ENCODE data around the gene PEAK1.
"Not testable (repeated sequence)": the region's sequence is repeated elsewhere in the genome, so short reads cannot be mapped to it uniquely, and the experiment has no call there.

PEAK1 gene

GRCh38 chr15:77425104-77425503 lies 5.2 kb upstream of the PEAK1 start:
- no peak for DNase-seq

DNA sequence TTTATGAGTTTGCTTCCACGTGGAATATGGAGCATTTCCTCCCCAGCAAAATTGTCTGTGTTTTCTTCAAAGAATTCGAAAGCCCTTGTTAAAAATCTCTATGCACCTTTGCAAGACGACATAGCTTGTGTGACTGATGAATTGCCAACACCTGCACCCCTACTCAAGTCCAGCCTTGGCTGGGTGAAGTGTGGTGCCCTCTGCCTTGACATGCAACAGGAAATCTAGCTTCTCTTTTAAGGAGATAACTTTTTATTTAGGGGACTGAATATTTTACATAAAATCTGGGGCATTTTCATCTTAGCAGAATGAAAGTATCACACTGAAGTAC lies 1.4 kb upstream of the PEAK1 start:
- no peak for DNase-seq

- DNase-seq, result no peak
Observed at GRCh38 chr15:77420610-77421369, 886 bp upstream of the PEAK1 start, which contains the start of gene HMG20A. Gene HMG20A (plus strand): TSS chr15:77420888. CDS start chr15:77458408, 37,520 bp downstream.

DNA sequence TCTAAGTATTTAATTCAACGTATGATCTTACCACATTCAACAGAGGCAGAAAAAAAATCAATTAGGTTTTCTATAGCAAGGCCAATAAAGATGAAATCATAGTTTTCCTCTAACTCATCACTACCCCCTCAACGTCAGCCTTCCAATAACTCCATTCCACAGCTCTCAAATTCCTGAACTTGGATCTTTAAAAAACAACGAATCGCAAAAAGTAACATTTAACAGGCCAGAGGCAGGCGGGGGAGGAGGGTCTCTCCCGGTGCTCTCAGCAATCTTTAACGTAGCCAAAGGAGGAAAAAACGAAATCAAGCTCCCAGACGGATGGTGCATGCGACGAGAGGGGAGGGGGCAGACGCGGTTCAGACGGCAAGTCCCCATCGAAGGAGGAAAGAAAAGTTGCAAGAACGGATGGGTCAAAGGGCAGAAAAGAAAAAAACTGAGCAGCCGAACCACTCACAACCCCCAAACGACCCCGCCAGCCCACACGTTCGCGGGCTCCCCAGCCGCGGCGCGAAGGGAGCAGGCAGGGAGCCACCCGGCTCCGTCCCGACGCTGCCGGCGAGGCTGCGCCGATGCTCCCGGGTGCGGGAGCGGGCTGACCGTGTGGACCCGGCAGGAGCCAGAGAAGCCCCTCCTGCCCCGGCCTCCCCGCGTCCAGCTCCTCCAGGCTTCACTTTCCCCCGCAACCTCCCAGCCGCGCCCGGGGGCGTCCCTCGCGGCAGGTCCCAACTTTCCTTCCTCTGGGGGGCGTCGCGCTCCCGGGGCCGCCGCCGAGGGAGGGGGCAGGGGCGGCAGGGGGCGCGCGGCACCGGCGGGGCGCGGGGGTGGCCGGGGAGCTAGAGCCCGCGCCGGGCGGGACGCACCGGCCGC lies 703 bp downstream of the PEAK1 start:
- DNase-seq, result no peak

- no peak for DNase-seq
Observed at GRCh38 chr15:77418391-77418965, 1.4 kb downstream of the PEAK1 start.

GRCh38 chr15:77417602-77418001 lies 2.3 kb downstream of the PEAK1 start:
- no peak for DNase-seq

- no peak for DNase-seq
Observed at GRCh38 chr15:77416954-77417353, 3.0 kb downstream of the PEAK1 start.

DNA sequence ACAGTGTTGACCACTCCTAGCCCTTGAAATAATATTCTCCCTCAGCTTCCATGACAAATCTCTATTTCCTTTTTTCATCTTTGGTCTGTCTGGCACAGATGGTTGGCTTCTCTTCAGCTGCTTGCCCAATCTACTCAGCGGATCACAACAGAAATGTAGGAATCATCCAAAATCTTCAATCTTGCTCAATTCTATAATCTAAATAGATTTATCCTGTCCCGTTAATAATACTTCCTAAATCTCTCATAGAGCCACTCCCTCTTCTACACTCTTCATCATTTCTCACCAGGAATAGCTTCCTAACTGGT lies 3.8 kb downstream of the PEAK1 start:
- DNase-seq, result no peak

DNA sequence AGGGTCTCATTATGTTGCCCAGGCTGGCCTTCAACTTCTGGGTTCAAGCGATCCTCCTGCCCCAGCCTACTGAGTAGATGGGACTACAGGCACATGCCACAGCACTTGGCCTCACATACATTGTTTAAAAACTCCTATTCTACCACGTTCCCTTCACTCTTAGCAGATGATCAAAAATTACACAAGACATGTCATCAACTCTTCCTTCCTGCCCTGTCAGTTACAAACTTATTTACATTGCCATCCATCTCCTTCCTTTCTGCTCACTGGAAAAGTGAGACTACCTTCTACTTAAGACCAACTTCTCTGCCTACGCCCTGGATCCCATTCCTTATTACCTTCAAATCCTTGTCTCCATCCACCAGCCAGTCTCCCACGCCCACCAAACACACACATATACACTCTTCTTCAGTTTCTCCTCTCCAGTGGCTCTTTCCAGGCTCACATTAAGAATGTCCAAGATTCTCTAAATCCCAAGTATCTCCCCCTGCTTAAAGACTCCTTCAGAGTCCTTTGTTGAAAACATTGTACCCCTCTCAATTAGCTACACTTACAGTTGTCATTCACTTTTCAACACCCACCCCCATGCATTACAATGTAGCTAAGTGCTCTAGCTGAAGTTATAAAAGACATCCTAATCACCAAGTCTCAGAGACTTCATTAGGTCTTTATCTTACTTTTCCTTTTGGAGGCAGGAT lies 4.3 kb downstream of the PEAK1 start:
- no peak for DNase-seq

DNA sequence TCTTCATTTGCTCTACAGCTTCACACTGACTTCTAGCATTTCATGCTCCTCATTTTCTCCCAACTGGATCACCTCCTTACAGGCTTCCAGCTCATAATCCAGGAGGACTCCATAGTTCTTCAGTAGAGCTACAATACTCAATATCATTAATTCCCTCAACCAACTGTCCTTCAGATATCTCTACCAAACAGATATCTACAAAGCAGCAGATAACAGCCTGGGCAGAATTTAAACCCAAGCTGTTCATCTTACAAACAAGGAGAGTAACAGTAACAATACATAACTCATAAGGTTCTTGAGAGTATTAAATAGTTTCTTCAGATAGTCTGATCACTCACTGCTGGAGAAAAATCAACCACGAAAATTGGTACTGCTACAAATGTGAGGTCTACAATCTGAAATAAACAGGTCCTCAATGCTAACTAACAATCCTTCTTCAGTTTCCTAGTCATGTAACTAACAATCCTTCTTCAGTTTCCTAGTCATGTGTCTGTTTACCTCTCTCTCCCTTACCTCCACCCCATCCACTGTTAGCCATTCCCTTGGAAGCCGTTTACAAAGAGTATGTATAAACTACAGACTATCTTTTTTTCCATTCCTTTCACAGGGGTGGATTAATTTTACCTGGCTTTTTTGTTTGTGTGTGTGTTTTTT lies 5.0 kb downstream of the PEAK1 start:
- DNase-seq, result no peak

GRCh38 chr15:77413699-77414349 lies 6.1 kb downstream of the PEAK1 start:
- no peak for DNase-seq

DNA sequence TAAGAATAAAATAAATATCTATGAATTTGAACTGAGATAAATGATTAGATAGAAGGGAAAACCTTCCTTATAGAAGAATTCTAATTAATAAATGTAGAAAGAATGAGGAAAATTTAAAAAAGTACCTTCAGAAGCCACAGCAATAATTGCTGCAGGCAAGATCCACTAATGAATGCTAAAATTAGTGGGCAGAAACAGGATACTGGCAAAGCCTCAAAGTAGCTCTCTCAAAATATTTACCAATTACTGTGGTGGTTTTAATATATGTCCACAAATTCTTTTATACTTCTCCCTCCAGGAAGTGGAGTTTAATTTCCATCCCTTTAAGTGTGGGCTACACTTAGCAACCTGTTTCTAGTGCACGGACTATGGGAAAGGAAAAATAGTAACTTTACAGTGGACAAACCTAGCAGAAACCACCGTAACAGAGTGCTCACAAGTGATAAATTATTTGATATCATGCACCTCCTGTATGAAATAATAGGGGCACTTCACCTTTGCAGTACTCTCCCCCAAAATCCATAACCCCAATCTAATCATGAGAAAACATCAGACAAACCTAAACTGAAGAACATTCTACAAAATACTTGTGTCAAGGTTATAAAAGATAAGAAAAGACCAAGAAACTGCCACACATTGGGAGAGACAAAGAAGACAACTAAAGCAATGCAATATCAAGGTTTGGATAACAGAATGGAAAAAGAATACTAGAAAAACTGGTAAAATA lies 6.8 kb downstream of the PEAK1 start:
- DNase-seq, result no peak

- DNase-seq, result no peak
Observed at GRCh38 chr15:77411619-77411976, 8.3 kb downstream of the PEAK1 start.

DNA sequence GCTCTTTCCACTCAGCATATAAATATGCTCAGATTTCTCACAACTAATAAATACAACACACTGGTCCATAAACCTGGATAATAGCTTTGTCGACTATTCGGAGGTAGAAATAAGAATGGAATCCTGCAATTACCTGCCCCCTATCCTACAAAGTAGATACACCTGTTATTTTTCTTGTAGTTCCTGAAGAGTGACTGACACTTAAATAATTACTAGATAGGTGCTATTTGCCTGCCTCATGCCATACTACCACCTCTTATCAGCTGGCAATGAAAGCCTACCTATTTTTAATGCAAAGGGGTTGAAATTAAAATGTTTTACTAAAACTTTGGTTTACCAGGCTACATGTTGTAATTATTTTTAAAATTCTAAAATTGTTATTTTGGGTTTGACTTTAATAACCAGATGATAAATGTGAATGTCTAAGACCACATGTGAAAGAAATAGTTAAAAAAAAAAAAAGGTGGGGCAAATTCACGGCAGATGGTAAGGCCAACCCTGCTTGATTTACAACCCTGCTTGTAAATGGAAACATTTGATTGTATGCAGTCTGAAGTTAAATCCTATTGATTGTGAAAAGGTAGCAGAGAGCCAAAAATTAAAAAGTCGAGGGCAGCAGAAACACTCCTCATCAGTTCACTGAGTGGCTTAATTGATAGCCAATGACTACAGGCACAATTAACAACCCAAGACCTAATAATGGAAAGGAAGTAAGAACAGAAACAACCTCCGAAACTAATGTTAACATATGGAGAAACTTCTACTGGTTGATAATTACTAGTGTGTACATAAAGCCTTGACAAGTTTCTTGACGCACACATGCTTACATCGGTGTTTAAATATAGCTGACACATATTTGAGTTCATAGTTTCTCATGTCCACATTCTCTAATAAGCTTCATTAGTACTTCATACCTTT lies 8.9 kb downstream of the PEAK1 start:
- DNase-seq, result no peak

GRCh38 chr15:77410157-77410500 lies 9.8 kb downstream of the PEAK1 start:
- not testable (repeated sequence) for DNase-seq

DNA sequence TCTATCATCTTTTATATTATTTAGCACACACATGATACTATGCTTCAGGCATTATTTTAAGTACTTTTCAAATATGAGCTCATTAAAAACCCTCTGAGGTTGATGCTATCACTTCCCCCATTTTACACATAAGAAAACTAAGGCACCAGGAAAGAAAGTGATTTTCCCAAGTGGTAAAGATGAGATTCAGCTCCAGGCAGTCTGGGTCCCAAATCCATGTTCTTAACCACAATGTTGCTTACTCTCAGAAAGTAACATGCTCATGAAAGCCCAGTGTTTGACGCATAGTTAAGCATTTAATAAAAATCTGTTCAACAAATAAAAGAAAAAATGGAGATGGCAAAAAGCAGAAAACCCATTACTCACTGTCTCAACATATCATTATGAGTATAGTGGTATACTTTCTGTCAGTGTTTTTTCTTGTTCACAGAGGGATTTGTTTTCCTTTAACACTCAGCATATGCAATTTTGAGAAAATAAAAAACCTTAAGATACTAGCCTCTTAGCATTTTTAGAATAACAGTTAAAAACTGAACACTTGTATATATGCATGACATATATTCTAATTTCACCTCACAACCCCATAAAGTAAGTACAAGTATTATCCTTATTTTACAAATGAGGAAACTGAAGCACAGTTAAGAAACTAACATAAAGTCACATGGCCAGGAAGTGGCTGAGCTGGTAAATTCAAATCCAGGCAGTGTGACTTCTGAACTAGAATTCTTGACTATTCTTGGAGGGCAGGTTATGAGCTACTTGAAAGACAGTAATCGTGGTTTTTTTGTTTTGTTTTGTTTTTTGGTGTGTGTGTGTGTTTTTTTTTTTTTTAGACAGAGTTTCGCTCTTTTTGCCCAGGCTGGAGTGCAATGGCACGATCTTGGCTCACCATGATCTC lies 10.4 kb downstream of the PEAK1 start:
- no peak for DNase-seq

- no peak for DNase-seq
Observed at GRCh38 chr15:77406846-77407245, 13.1 kb downstream of the PEAK1 start.

- DNase-seq, result not testable (repeated sequence)
Observed at GRCh38 chr15:77406173-77406759, 13.6 kb downstream of the PEAK1 start.

DNA sequence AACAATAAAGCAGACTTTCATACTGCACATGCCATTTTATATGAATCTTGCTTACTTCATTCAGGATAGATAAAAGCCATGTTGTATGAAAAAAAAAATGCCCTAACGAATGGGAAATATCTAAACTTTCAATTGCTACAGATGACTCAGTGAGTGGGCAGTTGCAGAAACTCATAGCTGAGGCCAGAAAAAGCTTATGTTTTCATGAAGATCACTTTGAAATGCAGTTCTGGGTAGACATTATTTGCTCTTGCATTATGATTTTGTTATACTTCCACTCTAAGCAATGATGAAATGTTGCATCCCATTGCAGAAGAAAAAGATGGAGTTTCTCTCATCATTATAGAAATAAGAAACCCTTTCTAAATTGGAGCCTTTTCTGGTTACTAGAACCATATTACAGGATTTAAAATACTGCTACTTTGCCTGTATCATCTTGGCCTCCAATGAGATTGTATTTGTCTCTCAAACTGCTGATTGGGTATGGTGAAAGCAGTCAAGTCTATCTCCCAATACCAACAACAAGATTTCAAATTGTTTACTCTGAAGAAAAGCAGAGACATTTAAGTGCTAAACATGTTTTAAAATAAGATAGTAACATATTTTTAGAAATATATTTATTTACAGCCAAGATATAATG lies 17.0 kb downstream of the PEAK1 start:
- DNase-seq, result no peak
